Activated naive CD4-positive, alpha-beta T cell treated with anti-CD3 and anti-CD28 coated beads, Interleukin-2, amount 10 ng/mL, durations not matched to agents 7 days and 5 days (primary cell): Measurements from ENCODE around the gene COL5A1.

Experiments used
- CTCF ChIA-PET: fragments of 350-600 bp; sonication (Branson Sonifier 250); formaldehyde crosslinking; loops from one replicate; lab custom pipeline; 2021; ENCODE audit warnings: antibody characterized with exemption; lab: Charles Lee
- DNase-seq: peaks from one replicate; pipeline ENCODE4 v3.0.0-alpha.2; 2020
- H3K27ac Mint-ChIP-seq: one replicate; pipeline ENCODE4 v1.8.0; 2021; ENCODE audit warnings: mild to moderate bottlenecking, moderate library complexity, mixed read lengths
- H3K27me3 Mint-ChIP-seq: one replicate; pipeline ENCODE4 v1.8.0; 2021; ENCODE audit warnings: mild to moderate bottlenecking, mixed read lengths
- H3K36me3 Mint-ChIP-seq: one replicate; pipeline ENCODE4 v1.8.0; 2021; ENCODE audit warnings: mixed read lengths
- H3K4me1 Mint-ChIP-seq: one replicate; pipeline ENCODE4 v1.8.0; 2021; ENCODE audit warnings: mixed read lengths
- H3K4me3 Mint-ChIP-seq: one replicate; pipeline ENCODE4 v1.8.0; 2021; ENCODE audit warnings: mild to moderate bottlenecking, moderate library complexity, mixed read lengths
- H3K9me3 Mint-ChIP-seq: one replicate; pipeline ENCODE4 v1.8.0; 2021; ENCODE audit warnings: mixed read lengths

The COL5A1 gene

GRCh38 chr9:134756098-134756497 is 114.5 kb downstream of the COL5A1 start:
- Mint-ChIP-seq H3K4me3 (no peak overlapping the region), H3K36me3 (no peaks in the 10 kb centered on the region), H3K4me1 (no peaks in the 10 kb centered on the region), H3K27me3 (no peaks in the 10 kb centered on the region), H3K27ac (no peak overlapping the region), H3K9me3 (peaks cover 20% of the 10 kb centered on the region)
- CTCF ChIA-PET = no interaction called here
- no peak for DNase-seq

- CTCF ChIA-PET = no interaction called here
- H3K9me3 Mint-ChIP-seq = peaks cover 22% of the 10 kb centered on the region
- H3K36me3 Mint-ChIP-seq = no peaks in the 10 kb centered on the region
- no peak for DNase-seq
- no peak overlapping the region for H3K4me3 Mint-ChIP-seq
- no peak overlapping the region for H3K27ac Mint-ChIP-seq
- no peaks in the 10 kb centered on the region for H3K27me3 Mint-ChIP-seq
- H3K4me1 Mint-ChIP-seq = no peaks in the 10 kb centered on the region
Measured at GRCh38 chr9:134757216-134757975, 115.8 kb downstream of the COL5A1 start.

GRCh38 chr9:134758949-134759607 is 117.5 kb downstream of the COL5A1 start:
- H3K27ac Mint-ChIP-seq = peak overlapping the region; percentile 39
- peaks cover 22% of the 10 kb centered on the region for H3K9me3 Mint-ChIP-seq
- no peak for DNase-seq
- H3K27me3 Mint-ChIP-seq = no peaks in the 10 kb centered on the region
- CTCF ChIA-PET = no interaction called here
- H3K4me1 Mint-ChIP-seq = no peaks in the 10 kb centered on the region
- no peaks in the 10 kb centered on the region for H3K36me3 Mint-ChIP-seq
- H3K4me3 Mint-ChIP-seq = no peak overlapping the region

- H3K27me3 Mint-ChIP-seq = no peaks in the 10 kb centered on the region
- no peaks in the 10 kb centered on the region for H3K36me3 Mint-ChIP-seq
- H3K4me3 Mint-ChIP-seq = no peak overlapping the region
- CTCF ChIA-PET = no interaction called here
- H3K9me3 Mint-ChIP-seq = peaks cover 22% of the 10 kb centered on the region
- H3K4me1 Mint-ChIP-seq = no peaks in the 10 kb centered on the region
- no peak for DNase-seq
- no peak overlapping the region for H3K27ac Mint-ChIP-seq
Measured at GRCh38 chr9:134759913-134760312, 118.3 kb downstream of the COL5A1 start.

- Mint-ChIP-seq H3K27me3 (no peaks in the 10 kb centered on the region), H3K36me3 (no peaks in the 10 kb centered on the region), H3K4me1 (no peaks in the 10 kb centered on the region), H3K27ac (no peak overlapping the region), H3K9me3 (peaks cover 22% of the 10 kb centered on the region), H3K4me3 (no peak overlapping the region)
- DNase-seq = no peak
- CTCF ChIA-PET = no interaction called here
Measured at GRCh38 chr9:134760750-134761420, 119.3 kb downstream of the COL5A1 start.

- H3K27me3 Mint-ChIP-seq = no peaks in the 10 kb centered on the region
- H3K4me1 Mint-ChIP-seq = no peaks in the 10 kb centered on the region
- DNase-seq = no peak
- H3K4me3 Mint-ChIP-seq = no peak overlapping the region
- no peak overlapping the region for H3K27ac Mint-ChIP-seq
- peaks cover 15% of the 10 kb centered on the region for H3K9me3 Mint-ChIP-seq
- H3K36me3 Mint-ChIP-seq = no peaks in the 10 kb centered on the region
- CTCF ChIA-PET = no interaction called here
Measured at GRCh38 chr9:134764473-134765269, 123.1 kb downstream of the COL5A1 start.

GRCh38 chr9:134765785-134766184 is 124.2 kb downstream of the COL5A1 start:
- no peak for DNase-seq
- Mint-ChIP-seq H3K9me3 (peaks cover 5% of the 10 kb centered on the region), H3K27ac (no peak overlapping the region), H3K4me3 (no peak overlapping the region), H3K4me1 (no peaks in the 10 kb centered on the region), H3K36me3 (no peaks in the 10 kb centered on the region), H3K27me3 (peaks cover 8% of the 10 kb centered on the region)
- CTCF ChIA-PET = no interaction called here

- Mint-ChIP-seq H3K27ac (no peak overlapping the region), H3K36me3 (no peaks in the 10 kb centered on the region), H3K4me3 (no peak overlapping the region)
Measured at GRCh38 chr9:134766587-134766986, 125.0 kb downstream of the COL5A1 start.

GRCh38 chr9:134768332-134768708 is 126.7 kb downstream of the COL5A1 start:
- no peaks in the 10 kb centered on the region for H3K9me3 Mint-ChIP-seq
- H3K36me3 Mint-ChIP-seq = no peaks in the 10 kb centered on the region
- no peak overlapping the region for H3K4me3 Mint-ChIP-seq
- no peaks in the 10 kb centered on the region for H3K4me1 Mint-ChIP-seq
- H3K27me3 Mint-ChIP-seq = peaks cover 27% of the 10 kb centered on the region
- DNase-seq = no peak
- CTCF ChIA-PET = no interaction called here
- H3K27ac Mint-ChIP-seq = no peak overlapping the region

More at GRCh38 chr9:134766587-134766986, 125.0 kb downstream of the COL5A1 start:
- CTCF ChIA-PET = no interaction called here
- no peaks in the 10 kb centered on the region for H3K9me3 Mint-ChIP-seq
- peaks cover 16% of the 10 kb centered on the region for H3K27me3 Mint-ChIP-seq
- no peaks in the 10 kb centered on the region for H3K4me1 Mint-ChIP-seq
- DNase-seq = no peak

GRCh38 chr9:134768709-134769351 is 127.2 kb downstream of the COL5A1 start:
- peaks cover 27% of the 10 kb centered on the region for H3K27me3 Mint-ChIP-seq
- no peak for DNase-seq
- H3K4me1 Mint-ChIP-seq = no peaks in the 10 kb centered on the region
- no peaks in the 10 kb centered on the region for H3K9me3 Mint-ChIP-seq
- no peak overlapping the region for H3K27ac Mint-ChIP-seq
- H3K36me3 Mint-ChIP-seq = no peaks in the 10 kb centered on the region
- CTCF ChIA-PET = no interaction called here
- H3K4me3 Mint-ChIP-seq = no peak overlapping the region

GRCh38 chr9:134770972-134771971 is 129.7 kb downstream of the COL5A1 start:
- no peak for DNase-seq
- H3K9me3 Mint-ChIP-seq = no peaks in the 10 kb centered on the region
- H3K4me1 Mint-ChIP-seq = no peaks in the 10 kb centered on the region
- no peaks in the 10 kb centered on the region for H3K36me3 Mint-ChIP-seq
- H3K27ac Mint-ChIP-seq = no peak overlapping the region
- no peak overlapping the region for H3K4me3 Mint-ChIP-seq
- H3K27me3 Mint-ChIP-seq = peaks cover 27% of the 10 kb centered on the region
- CTCF ChIA-PET = interaction anchor here (0.5 to 1.0 kb wide), 2 partner anchors 11 to 126 kb away, joined by 3 to 4 read pairs; no protein-coding TSS in a partner anchor

GRCh38 chr9:134772331-134772730 is 130.7 kb downstream of the COL5A1 start:
- no peaks in the 10 kb centered on the region for H3K4me1 Mint-ChIP-seq
- no peaks in the 10 kb centered on the region for H3K9me3 Mint-ChIP-seq
- H3K27ac Mint-ChIP-seq = no peak overlapping the region
- no peak for DNase-seq
- H3K27me3 Mint-ChIP-seq = peaks cover 27% of the 10 kb centered on the region
- no peaks in the 10 kb centered on the region for H3K36me3 Mint-ChIP-seq
- no peak overlapping the region for H3K4me3 Mint-ChIP-seq
- CTCF ChIA-PET = interaction anchor here (1.0 kb wide), 1 partner anchor 10 kb away, joined by 4 read pairs; no protein-coding TSS in a partner anchor

- DNase-seq = no peak
- CTCF ChIA-PET = no interaction called here
- Mint-ChIP-seq H3K36me3 (no peaks in the 10 kb centered on the region), H3K9me3 (no peaks in the 10 kb centered on the region), H3K4me1 (no peaks in the 10 kb centered on the region), H3K4me3 (no peak overlapping the region), H3K27ac (no peak overlapping the region), H3K27me3 (peaks cover 27% of the 10 kb centered on the region)
Measured at GRCh38 chr9:134773842-134774241, 132.2 kb downstream of the COL5A1 start.
